IMR-90 (cell line): Measurements from ENCODE around the gene PDE4B. TPM values are rescaled to one million over a fixed set of nuclear protein-coding genes. Genes with fewer than 3 reads are reported as not detected.

Experiments
- ATAC-seq: fragments of 200-7000 bp; cut with Tn5 transposase; 2 replicates; pipeline ENCODE4 v1.9.1; 2020; ENCODE audit warnings: low read depth, mild to moderate bottlenecking, moderate library complexity
- BruUV-seq: library from RNA; stranded (reverse); fragments of 400-500 nt; replicated peaks from 2 replicates; lab custom pipeline; 2021; lab: Mats Ljungman, UMichigan
- CTCF ChIA-PET: fragments of 300-600 bp; formaldehyde crosslinking; extraction: SDS; loops from one replicate; lab custom pipeline; 2021; ENCODE audit warnings: antibody characterized with exemption; lab: Yijun Ruan, JAX
- POLR2A ChIA-PET: fragments of 300-600 bp; sonication (Branson Sonifier 250); formaldehyde crosslinking; loops from one replicate; lab custom pipeline; 2022; ENCODE audit warnings: antibody characterized with exemption; ENCODE audit not compliant: unreplicated experiment; lab: Charles Lee
- DNase-seq: peaks from one replicate; pipeline ENCODE4 v3.0.0; 2013
- H2AFZ ChIP-seq: replicated peaks from 2 replicates; pipeline ENCODE3; 2013; ENCODE audit warnings: low read length, mild to moderate bottlenecking; ENCODE audit not compliant: poor library complexity
- H2AK5ac ChIP-seq: 2 replicates; pipeline ENCODE4 v1.6.1; 2013; ENCODE audit warnings: low read depth, low read length, inconsistent platforms
- H2AK9ac ChIP-seq: replicated peaks from 2 replicates; pipeline ENCODE3; 2013; ENCODE audit warnings: mild to moderate bottlenecking, low read depth, low read length, moderate library complexity; ENCODE audit not compliant: poor library complexity
- H2BK120ac ChIP-seq: 2 replicates; pipeline ENCODE4 v1.6.1; 2013; ENCODE audit warnings: low read depth, low read length, inconsistent platforms
- H2BK15ac ChIP-seq: 3 replicates; pipeline ENCODE4 v1.6.1; 2013; ENCODE audit warnings: low read depth, low read length, inconsistent platforms
- H2BK20ac ChIP-seq: 2 replicates; pipeline ENCODE4 v1.6.1; 2013; ENCODE audit warnings: low read depth, mild to moderate bottlenecking, inconsistent platforms, low read length, moderate library complexity
- H2BK5ac ChIP-seq: 2 replicates; pipeline ENCODE4 v1.6.1; 2013; ENCODE audit warnings: mild to moderate bottlenecking, low read depth, low read length, inconsistent platforms; ENCODE audit not compliant: poor library complexity, severe bottlenecking
- H3K14ac ChIP-seq: replicated peaks from 2 replicates; pipeline ENCODE4 v1.6.1; 2013; ENCODE audit warnings: low read depth, low read length, inconsistent platforms
- H3K18ac ChIP-seq: 2 replicates; pipeline ENCODE4 v1.6.1; 2013; ENCODE audit warnings: low read depth, low read length, control low read depth
- H3K23ac ChIP-seq: 2 replicates; pipeline ENCODE4 v1.6.1; 2013; ENCODE audit warnings: low read depth, low read length, inconsistent platforms
- H3K27ac ChIP-seq: 2 replicates; pipeline ENCODE4 v1.5.1; 2013; ENCODE audit warnings: mild to moderate bottlenecking, control low read depth, low read length; ENCODE audit not compliant: insufficient read depth
- H3K27me3 ChIP-seq: 2 replicates; pipeline ENCODE4 v1.6.1; 2013; ENCODE audit warnings: low read length; ENCODE audit not compliant: control insufficient read depth, insufficient read depth
- H3K36me3 ChIP-seq: 2 replicates; pipeline ENCODE4 v1.6.1; 2013; ENCODE audit warnings: low read length, mixed read lengths; ENCODE audit not compliant: control insufficient read depth, insufficient read depth
- H3K4ac ChIP-seq: 2 replicates; pipeline ENCODE4 v1.6.1; 2013; ENCODE audit warnings: low read depth, low read length, inconsistent platforms
- H3K4me1 ChIP-seq: 2 replicates; pipeline ENCODE4 v1.6.1; 2013; ENCODE audit warnings: low read length, mixed read lengths; ENCODE audit not compliant: control insufficient read depth, insufficient read depth
- H3K4me2 ChIP-seq: 2 replicates; pipeline ENCODE4 v1.6.1; 2013; ENCODE audit warnings: low read depth, mild to moderate bottlenecking, control low read depth, low read length, moderate library complexity
- H3K4me3 ChIP-seq: 2 replicates; pipeline ENCODE4 v1.5.1; 2013; ENCODE audit warnings: low read depth, mild to moderate bottlenecking, control low read depth, low read length, moderate library complexity; ENCODE audit not compliant: insufficient read depth
- H3K56ac ChIP-seq: 2 replicates; pipeline ENCODE4 v1.6.1; 2013; ENCODE audit warnings: low read length, inconsistent platforms; ENCODE audit not compliant: insufficient read depth; ENCODE audit errors: extremely low read depth
- H3K79me1 ChIP-seq, 2 experiments: 2 replicates each; pipeline ENCODE4 v1.6.1; 2013; ENCODE audit warnings: low read length in 2 of 2, inconsistent platforms in 1 of 2, low read depth in 1 of 2
- H3K9ac ChIP-seq: 2 replicates; pipeline ENCODE4 v1.6.1; 2013; ENCODE audit warnings: low read depth, low read length, control low read depth
- H3K9me1 ChIP-seq: 2 replicates; pipeline ENCODE4 v1.6.1; 2013; ENCODE audit warnings: low read length, inconsistent platforms; ENCODE audit not compliant: insufficient read depth
- H3K9me3 ChIP-seq: 2 replicates; pipeline ENCODE4 v1.6.1; 2013; ENCODE audit warnings: low read length; ENCODE audit not compliant: control insufficient read depth, insufficient read depth
- H4K20me1 ChIP-seq: 2 replicates; pipeline ENCODE4 v1.6.1; 2013; ENCODE audit warnings: low read length, inconsistent platforms; ENCODE audit not compliant: insufficient read depth
- H4K5ac ChIP-seq: 2 replicates; pipeline ENCODE4 v1.6.1; 2013; ENCODE audit warnings: mild to moderate bottlenecking, low read depth, low read length, control low read depth
- H4K8ac ChIP-seq, 2 experiments: 2 replicates each; pipeline ENCODE4 v1.6.1; 2013; ENCODE audit warnings: low read depth in 2 of 2, low read length in 2 of 2, control low read depth in 1 of 2, inconsistent platforms in 1 of 2
- H4K91ac ChIP-seq: 2 replicates; pipeline ENCODE4 v1.6.1; 2013; ENCODE audit warnings: low read depth, low read length, inconsistent platforms; ENCODE audit not compliant: insufficient read depth
- USF2 ChIP-seq: fragments of 150-350 bp; IDR thresholded peaks from 2 replicates; pipeline ENCODE4 v1.6.1; 2017; ENCODE audit warnings: mild to moderate bottlenecking, antibody characterized with exemption, low read length, low read depth
- WGBS, 2 experiments: methylation state at CpG; one replicate each; pipeline versions ENCODE4 v1.1.5 to v1.1.7; 2013; ENCODE audit warnings: missing lambda C conversion rate in 2 of 2; ENCODE audit not compliant: insufficient read length in 1 of 2; ENCODE audit errors: extremely low coverage in 2 of 2; 5-methylcytosine and 5-hydroxymethylcytosine counted together
- dilution Hi-C: fragments of 300-500 bp; cut with HindIII; formaldehyde crosslinking; loops from one replicate; pipeline ENCODE4 v1.14.3; 2018; ENCODE audit warnings: low sequenced_read_pairs; ENCODE audit not compliant: unreplicated experiment
- in situ Hi-C: fragments of 300-500 bp; cut with MboI; formaldehyde crosslinking; loops from 3 replicates; pipeline ENCODE4 v1.14.3; 2019; ENCODE audit warnings: low sequenced_read_pairs, inconsistent platforms, mixed read lengths
- intact Hi-C: fragments of 100-400 bp; cut with micrococcal nuclease; formaldehyde crosslinking; loops from 2 replicates; pipeline ENCODE4 v1.10.0; 2022
- polyA plus RNA-seq, 3 experiments: library from polyadenylated mRNA; depleted of rRNA; stranded (reverse); fragments of >200 nt; gene quantifications; 2 replicates each; pipeline ENCODE4 v1.2.3, GENCODE V29; 2012; ENCODE audit warnings: low replicate concordance in 1 of 3
- total RNA-seq: library from RNA; depleted of rRNA; stranded (reverse); fragments of >200 nt; gene quantifications from 2 replicates; pipeline ENCODE4 v1.2.3, GENCODE V29; 2012

The PDE4B gene
- total and polyA plus RNA-seq, 2 of the 4 experiments (the other 2 are of a cell fraction), result 5.8 to 21.3 TPM

GRCh38 chr1:65997693-65998092 is 205.0 kb downstream of the PDE4B start:
- no peak overlapping the region for H2BK15ac ChIP-seq
- H3K23ac ChIP-seq, result no peak overlapping the region
- H3K9me3 ChIP-seq, result no peaks in the 10 kb centered on the region
- POLR2A ChIA-PET, result no interaction called here
- H4K5ac ChIP-seq, result no peak overlapping the region
- H2AK9ac ChIP-seq, result no peak overlapping the region
- dilution Hi-C loops, result no loop called here
- H3K18ac ChIP-seq, result no peak overlapping the region
- in situ Hi-C loops, result no loop called here
- CTCF ChIA-PET, result no interaction called here
- no peaks in the 10 kb centered on the region for H3K9me1 ChIP-seq
- BruUV-seq, result no TSS peak
- no peaks in the 10 kb centered on the region for H3K36me3 ChIP-seq
- H3K56ac ChIP-seq, result no peak overlapping the region
- H2AK5ac ChIP-seq, result no peak overlapping the region
- no peak overlapping the region for H3K27ac ChIP-seq
- WGBS, 2 experiments, result no CpG with 5 or more reads among the region's 1 CpG
- no peak overlapping the region for H4K8ac ChIP-seq
- no peak overlapping the region for H3K9ac ChIP-seq
- H3K4me2 ChIP-seq, result no peak overlapping the region
- ATAC-seq, result no peak
- H4K20me1 ChIP-seq, result no peaks in the 10 kb centered on the region
- no peak overlapping the region for H3K4me3 ChIP-seq
- H3K14ac ChIP-seq, result no peak overlapping the region
- no peaks in the 10 kb centered on the region for H3K4me1 ChIP-seq
- H2BK20ac ChIP-seq, result no peak overlapping the region
- H2BK5ac ChIP-seq, result no peak overlapping the region
- H2BK120ac ChIP-seq, result no peak overlapping the region
- H4K91ac ChIP-seq, result no peak overlapping the region
- no peaks in the 10 kb centered on the region for H3K27me3 ChIP-seq
- H3K79me1 ChIP-seq, result no peaks in the 10 kb centered on the region
- H2AFZ ChIP-seq, result no peak overlapping the region
- intact Hi-C loops, result no loop called here
- DNase-seq, result no peak
- TF ChIP-seq USF2, result no peak
- no peak overlapping the region for H3K4ac ChIP-seq
